H1 (cell line): ENCODE results near the gene PCBP2. TPM values are rescaled to one million over a fixed set of nuclear protein-coding genes. Genes with fewer than 3 reads are reported as not detected.

ENCODE experiments used
- CBX8 ChIP-seq: fragments of 300-800, 300-1000 bp; sonication (generic); IDR thresholded peaks from 2 replicates; pipeline ENCODE4 v1.7.1; 2016; ENCODE audit warnings: low read depth, low read length, borderline replicate concordance
- CEBPB ChIP-seq: IDR thresholded peaks from 2 replicates; pipeline ENCODE4 v1.6.1; 2012; ENCODE audit warnings: low read depth, low read length
- CHD2 ChIP-seq: IDR thresholded peaks from 2 replicates; pipeline ENCODE4 v1.6.1; 2012; ENCODE audit warnings: low read length, improper control_type of control experiment
- EGR1 ChIP-seq: IDR thresholded peaks from 2 replicates; pipeline ENCODE4 v1.6.1; 2011; ENCODE audit warnings: low read depth, low read length, borderline replicate concordance
- EP300 ChIP-seq, 2 experiments: IDR thresholded peaks; 1 replicate in 1 of 2; 2 replicates in 1 of 2; pipeline ENCODE4 v1.6.1; 2011 to 2012; ENCODE audit warnings: low read depth in 2 of 2, low read length in 2 of 2, mild to moderate bottlenecking in 2 of 2, borderline replicate concordance in 1 of 2, inconsistent platforms in 1 of 2, moderate library complexity in 1 of 2
- JUND ChIP-seq: IDR thresholded peaks from 2 replicates; pipeline ENCODE4 v1.6.1; 2011; ENCODE audit warnings: mild to moderate bottlenecking, improper control_type of control experiment, low read length
- KDM1A ChIP-seq: fragments of 200-600, 300-600 bp; sonication (generic); IDR thresholded peaks from 2 replicates; pipeline ENCODE4 v1.7.1; 2016; ENCODE audit warnings: mild to moderate bottlenecking, low read length, borderline replicate concordance
- KDM5A ChIP-seq: fragments of 200-600 bp; IDR thresholded peaks from 2 replicates; pipeline ENCODE4 v1.7.1; 2012; ENCODE audit warnings: mild to moderate bottlenecking, low read length, inconsistent platforms, mixed read lengths
- NRF1 ChIP-seq: IDR thresholded peaks from 2 replicates; pipeline ENCODE4 v1.6.1; 2011; ENCODE audit warnings: mild to moderate bottlenecking, low read depth, low read length, improper control_type of control experiment
- PHF8 ChIP-seq: fragments of 200-600 bp; sonication (generic); conservative IDR thresholded peaks from 2 replicates; pipeline ENCODE4 v1.7.1; 2012; ENCODE audit warnings: low read depth, mild to moderate bottlenecking, inconsistent platforms, low read length, moderate library complexity
- POLR2A ChIP-seq, 2 experiments: IDR thresholded peaks; 1 replicate in 1 of 2; 2 replicates in 1 of 2; pipeline ENCODE4 v1.6.1; 2011; ENCODE audit warnings: low read depth in 2 of 2, low read length in 2 of 2, mild to moderate bottlenecking in 2 of 2; ENCODE audit errors: control extremely low read depth in 1 of 2
- POLR2AphosphoS5 ChIP-seq: IDR thresholded peaks from 2 replicates; pipeline ENCODE4 v1.6.1; 2011; ENCODE audit warnings: low read depth, low read length
- RXRA ChIP-seq: IDR thresholded peaks from 2 replicates; pipeline ENCODE4 v1.6.1; 2011; ENCODE audit warnings: low read depth, mild to moderate bottlenecking, low read length, moderate library complexity; ENCODE audit not compliant: insufficient read depth
- SIN3A ChIP-seq, 2 experiments: IDR thresholded peaks in 1 of 2; conservative IDR thresholded peaks in 1 of 2; 2 replicates each; pipeline ENCODE4 v1.6.1; 2011 to 2012; ENCODE audit warnings: low read length in 2 of 2, improper control_type of control experiment in 1 of 2, low read depth in 1 of 2, mild to moderate bottlenecking in 1 of 2
- SIRT6 ChIP-seq: IDR thresholded peaks from one replicate; pipeline ENCODE4 v1.7.1; 2012; ENCODE audit warnings: low read length, inconsistent platforms
- SP1 ChIP-seq: IDR thresholded peaks from 2 replicates; pipeline ENCODE4 v1.6.1; 2011; ENCODE audit warnings: low read depth, low read length
- TAF1 ChIP-seq: IDR thresholded peaks from 2 replicates; pipeline ENCODE4 v1.6.1; 2011; ENCODE audit warnings: mild to moderate bottlenecking, low read depth, low read length
- TAF7 ChIP-seq: optimal IDR thresholded peaks from 2 replicates; pipeline ENCODE3; 2011; ENCODE audit warnings: low read depth, mild to moderate bottlenecking, inconsistent platforms, low read length, moderate library complexity, borderline replicate concordance
- TBP ChIP-seq: IDR thresholded peaks from 2 replicates; pipeline ENCODE4 v1.6.1; 2011; ENCODE audit warnings: low read depth, low read length, improper control_type of control experiment
- YY1 ChIP-seq: IDR thresholded peaks from 2 replicates; pipeline ENCODE4 v1.6.1; 2011; ENCODE audit warnings: low read depth, mild to moderate bottlenecking, low read length
- polyA plus RNA-seq, 7 experiments: library from polyadenylated mRNA; depleted of rRNA in 3 of 7; stranded (reverse) in 5 of 7; unstranded in 2 of 7; fragments of >200 nt in 5 of 7; fragments of 200-250 nt in 2 of 7; gene quantifications; 1 replicate in 5 of 7; 2 replicates in 1 of 7; 4 replicates in 1 of 7; pipeline versions ENCODE4 v1.2.1 to v1.2.3, GENCODE V29; 2011 to 2013; ENCODE audit warnings: missing spikeins in 2 of 7, mixed read lengths in 2 of 7
- total RNA-seq: library from RNA; stranded (reverse); fragmentation: NEBNext Ultra II Directional; extraction: Animal tissue kit (Norgen Biotek cat#: 25700); gene quantifications from 2 replicates; pipeline ENCODE4 v1.2.1, GENCODE V29; 2021
- TF ChIP-seq, protein P1 (sequence below), 3 experiments: IDR thresholded peaks; 1 replicate in 2 of 3; 2 replicates in 1 of 3; pipeline versions ENCODE4 v1.5.1 to v1.6.1; 2011; ENCODE audit warnings: low read length in 3 of 3, mild to moderate bottlenecking in 3 of 3, inconsistent platforms in 2 of 3, low read depth in 1 of 3, moderate library complexity in 1 of 3; ENCODE audit not compliant: insufficient read depth in 1 of 3; ENCODE audit errors: control extremely low read depth in 1 of 3
- TF ChIP-seq, protein P2 (sequence below): IDR thresholded peaks from 2 replicates; pipeline ENCODE4 v1.6.1; 2011; ENCODE audit warnings: low read depth, mild to moderate bottlenecking, low read length; ENCODE audit not compliant: insufficient read depth

Gene PCBP2
- total and polyA plus RNA-seq, 2 of the 8 experiments (the other 6 are each of a cell fraction or from before 2014, with no cell fraction given), result 470 to 1,123 TPM

DNA sequence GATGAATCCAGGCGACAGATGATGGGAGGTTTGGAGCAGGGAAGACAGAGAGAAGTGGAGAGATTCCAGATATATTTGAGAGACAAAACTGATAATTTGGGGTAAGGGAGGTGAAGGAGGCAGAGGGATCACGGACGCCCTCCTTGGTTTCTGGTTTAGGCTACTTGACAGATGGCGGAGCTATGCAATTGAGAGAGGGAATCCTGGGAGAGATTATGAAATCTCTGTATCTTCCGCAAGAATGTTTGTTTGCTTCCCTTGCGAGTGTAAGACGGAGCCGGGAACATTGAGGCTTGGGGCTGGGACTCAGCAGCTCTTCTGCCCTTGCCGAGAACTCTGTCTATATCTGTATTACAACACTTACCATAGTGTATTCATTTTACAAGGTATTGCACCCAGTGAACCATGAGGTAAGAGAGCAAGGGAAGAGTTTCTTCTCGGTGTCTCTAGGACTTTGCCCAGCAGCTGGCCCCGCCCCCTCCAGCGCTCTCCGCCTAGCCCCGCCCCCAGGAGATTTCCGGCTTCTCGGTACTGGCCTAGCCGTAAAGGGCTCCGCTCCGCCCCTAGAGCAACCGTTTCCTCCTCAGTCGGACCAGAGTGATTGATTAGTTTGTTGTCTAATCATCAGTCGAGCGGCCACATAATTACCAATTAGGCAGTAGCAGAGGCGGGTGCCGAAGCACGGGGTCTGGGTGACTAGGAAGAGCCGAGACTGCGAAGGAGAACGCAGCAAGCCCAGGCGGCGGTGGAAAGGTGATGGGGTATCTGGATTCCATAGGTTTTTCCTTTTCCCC, 10.7 kb upstream of the PCBP2 start, which contains the start of gene PRR13 (continued):
- TF ChIP-seq, protein P1, sequence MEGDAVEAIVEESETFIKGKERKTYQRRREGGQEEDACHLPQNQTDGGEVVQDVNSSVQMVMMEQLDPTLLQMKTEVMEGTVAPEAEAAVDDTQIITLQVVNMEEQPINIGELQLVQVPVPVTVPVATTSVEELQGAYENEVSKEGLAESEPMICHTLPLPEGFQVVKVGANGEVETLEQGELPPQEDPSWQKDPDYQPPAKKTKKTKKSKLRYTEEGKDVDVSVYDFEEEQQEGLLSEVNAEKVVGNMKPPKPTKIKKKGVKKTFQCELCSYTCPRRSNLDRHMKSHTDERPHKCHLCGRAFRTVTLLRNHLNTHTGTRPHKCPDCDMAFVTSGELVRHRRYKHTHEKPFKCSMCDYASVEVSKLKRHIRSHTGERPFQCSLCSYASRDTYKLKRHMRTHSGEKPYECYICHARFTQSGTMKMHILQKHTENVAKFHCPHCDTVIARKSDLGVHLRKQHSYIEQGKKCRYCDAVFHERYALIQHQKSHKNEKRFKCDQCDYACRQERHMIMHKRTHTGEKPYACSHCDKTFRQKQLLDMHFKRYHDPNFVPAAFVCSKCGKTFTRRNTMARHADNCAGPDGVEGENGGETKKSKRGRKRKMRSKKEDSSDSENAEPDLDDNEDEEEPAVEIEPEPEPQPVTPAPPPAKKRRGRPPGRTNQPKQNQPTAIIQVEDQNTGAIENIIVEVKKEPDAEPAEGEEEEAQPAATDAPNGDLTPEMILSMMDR (IDR thresholded peaks at IDR 0.05; ENCODE audit: control extremely low read depth in 1 of 3, insufficient read depth in 1 of 3, low read depth in 1 of 3, low read length in 3 of 3), result no peak
- no peak for TF ChIP-seq JUND
- TF ChIP-seq SIN3A (conservative IDR thresholded peaks at IDR 0.05 in 1 of 2, IDR thresholded peaks at IDR 0.05 in 1 of 2; ENCODE audit: low read depth in 1 of 2, low read length in 2 of 2), result no peak; a peak in 1 of 4 replicates
- no peak for TF ChIP-seq EGR1
- TF ChIP-seq CBX8, result no peak
- no peak; the same call in none of the 2 replicates for TF ChIP-seq YY1
- no peak for TF ChIP-seq KDM1A
- TF ChIP-seq NRF1, result no peak
- TF ChIP-seq SP1, result peak; percentile 93
- TF ChIP-seq POLR2AphosphoS5, result peak; percentile 81
- TF ChIP-seq TAF1, result peak; percentile 79
- peak; percentile 88 for TF ChIP-seq TBP
- TF ChIP-seq SIRT6, result no peak
- TF ChIP-seq, protein P2, sequence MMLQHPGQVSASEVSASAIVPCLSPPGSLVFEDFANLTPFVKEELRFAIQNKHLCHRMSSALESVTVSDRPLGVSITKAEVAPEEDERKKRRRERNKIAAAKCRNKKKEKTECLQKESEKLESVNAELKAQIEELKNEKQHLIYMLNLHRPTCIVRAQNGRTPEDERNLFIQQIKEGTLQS, result no peak
- no peak for TF ChIP-seq EP300 (IDR thresholded peaks at IDR 0.05; ENCODE audit: borderline replicate concordance in 1 of 2, low read depth in 2 of 2, low read length in 2 of 2)
- TF ChIP-seq POLR2A (IDR thresholded peaks at IDR 0.05; ENCODE audit: control extremely low read depth in 1 of 2, low read depth in 2 of 2, low read length in 2 of 2), result peak; percentile 77 to 91
- peak; percentile 68 for TF ChIP-seq CHD2
- TF ChIP-seq KDM5A, result no peak
- no peak for TF ChIP-seq RXRA
- TF ChIP-seq PHF8, result peak; percentile 68; the same call in 1 of the 2 replicates
- no peak for TF ChIP-seq TAF7
- TF ChIP-seq CEBPB, result peak; percentile 61
